ENCODE data around the gene WDFY3. TPM values are rescaled to one million over a fixed set of nuclear protein-coding genes. Genes with fewer than 3 reads are reported as not detected.

The WDFY3 gene
- total and polyA plus RNA-seq, 2 experiments from 2014 or later = 8.0 to 89.0 TPM

- no peak for TF ChIP-seq NANOG (IDR thresholded peaks at IDR 0.05; ENCODE audit: borderline replicate concordance)
- TF ChIP-seq REST (IDR thresholded peaks at IDR 0.05; ENCODE audit: unreplicated experiment) = no peak
- no peak for TF ChIP-seq ZNF331 (CRISPR knock-in tag; IDR thresholded peaks at IDR 0.05; ENCODE audit: low read depth)
- TF ChIP-seq, protein P1, sequence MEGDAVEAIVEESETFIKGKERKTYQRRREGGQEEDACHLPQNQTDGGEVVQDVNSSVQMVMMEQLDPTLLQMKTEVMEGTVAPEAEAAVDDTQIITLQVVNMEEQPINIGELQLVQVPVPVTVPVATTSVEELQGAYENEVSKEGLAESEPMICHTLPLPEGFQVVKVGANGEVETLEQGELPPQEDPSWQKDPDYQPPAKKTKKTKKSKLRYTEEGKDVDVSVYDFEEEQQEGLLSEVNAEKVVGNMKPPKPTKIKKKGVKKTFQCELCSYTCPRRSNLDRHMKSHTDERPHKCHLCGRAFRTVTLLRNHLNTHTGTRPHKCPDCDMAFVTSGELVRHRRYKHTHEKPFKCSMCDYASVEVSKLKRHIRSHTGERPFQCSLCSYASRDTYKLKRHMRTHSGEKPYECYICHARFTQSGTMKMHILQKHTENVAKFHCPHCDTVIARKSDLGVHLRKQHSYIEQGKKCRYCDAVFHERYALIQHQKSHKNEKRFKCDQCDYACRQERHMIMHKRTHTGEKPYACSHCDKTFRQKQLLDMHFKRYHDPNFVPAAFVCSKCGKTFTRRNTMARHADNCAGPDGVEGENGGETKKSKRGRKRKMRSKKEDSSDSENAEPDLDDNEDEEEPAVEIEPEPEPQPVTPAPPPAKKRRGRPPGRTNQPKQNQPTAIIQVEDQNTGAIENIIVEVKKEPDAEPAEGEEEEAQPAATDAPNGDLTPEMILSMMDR (conservative IDR thresholded peaks at IDR 0.05; ENCODE audit: low read depth in 2 of 2) = no peak
Observed at GRCh38 chr4:84855774-84856173, 110.7 kb downstream of the WDFY3 start (continued).

- no peak overlapping the region for H3K4me2 ChIP-seq
Observed at GRCh38 chr4:84852081-84852480, 114.4 kb downstream of the WDFY3 start.

More at GRCh38 chr4:84852081-84852480, 114.4 kb downstream of the WDFY3 start:
- Mint-ChIP-seq H3K9me3 (no peaks in the 10 kb centered on the region), H3K4me3 (no peak overlapping the region), H3K4me1 (peaks cover 11% of the 10 kb centered on the region), H3K27ac (no peak overlapping the region), H3K36me3 (ENCODE audit: low read depth) (peaks cover 16% of the 10 kb centered on the region), H3K27me3 (ENCODE audit: insufficient read depth, low read depth, poor library complexity) (peaks cover 4% of the 10 kb centered on the region)
- no peaks in the 10 kb centered on the region for H3K27me3 ChIP-seq (ENCODE audit: insufficient read depth)
- no peak overlapping the region for H2AFZ ChIP-seq
- H3F3A ChIP-seq (replicated peaks; ENCODE audit: low read depth) = no peaks in the 10 kb centered on the region
- no peaks in the 10 kb centered on the region for H3K9me2 ChIP-seq (ENCODE audit: insufficient read depth)
- ATAC-seq = no peak
- no peaks in the 10 kb centered on the region for H3K36me3 ChIP-seq (ENCODE audit: insufficient read depth)
- no peak for DNase-seq (ENCODE audit: low spot score)
- no peak overlapping the region for H3K4me3 ChIP-seq
- peaks cover 13% of the 10 kb centered on the region for H3K79me2 ChIP-seq (replicated peaks; ENCODE audit: insufficient read depth)
- no peak overlapping the region for H3K27ac ChIP-seq (ENCODE audit: low read depth)
- TF ChIP-seq JUNB (IDR thresholded peaks at IDR 0.05; ENCODE audit: unreplicated experiment) = no peak
- TF ChIP-seq, protein P2, sequence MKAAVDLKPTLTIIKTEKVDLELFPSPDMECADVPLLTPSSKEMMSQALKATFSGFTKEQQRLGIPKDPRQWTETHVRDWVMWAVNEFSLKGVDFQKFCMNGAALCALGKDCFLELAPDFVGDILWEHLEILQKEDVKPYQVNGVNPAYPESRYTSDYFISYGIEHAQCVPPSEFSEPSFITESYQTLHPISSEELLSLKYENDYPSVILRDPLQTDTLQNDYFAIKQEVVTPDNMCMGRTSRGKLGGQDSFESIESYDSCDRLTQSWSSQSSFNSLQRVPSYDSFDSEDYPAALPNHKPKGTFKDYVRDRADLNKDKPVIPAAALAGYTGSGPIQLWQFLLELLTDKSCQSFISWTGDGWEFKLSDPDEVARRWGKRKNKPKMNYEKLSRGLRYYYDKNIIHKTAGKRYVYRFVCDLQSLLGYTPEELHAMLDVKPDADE (IDR thresholded peaks at IDR 0.05) = no peak
- TF ChIP-seq NANOG (IDR thresholded peaks at IDR 0.05; ENCODE audit: borderline replicate concordance) = no peak
- no peak for TF ChIP-seq REST (IDR thresholded peaks at IDR 0.05; ENCODE audit: unreplicated experiment)
- TF ChIP-seq EZH2phosphoT487 (IDR thresholded peaks at IDR 0.05; ENCODE audit: unreplicated experiment) = no peak
- no peak for TF ChIP-seq POLR2AphosphoS5 (IDR thresholded peaks at IDR 0.05; ENCODE audit: low read depth)
- no peak for TF ChIP-seq STAT1 (IDR thresholded peaks at IDR 0.05; ENCODE audit: unreplicated experiment)
- H4K20me1 ChIP-seq (replicated peaks; ENCODE audit: insufficient read depth) = 0 out of 2 replicates have a peak, but pooled peaks cover 2% of the 10 kb centered on the region
- H3K4me1 ChIP-seq (ENCODE audit: insufficient read depth) = peaks cover 6% of the 10 kb centered on the region; the same call in 1 of the 2 replicates
